ENCODE results near the gene NRK. TPM values are rescaled to one million over a fixed set of nuclear protein-coding genes. Genes with fewer than 3 reads are reported as not detected.
A peak's percentile ranks its signal among the peaks of the same experiment; 100 is the strongest.
"Not testable (repeated sequence)": the region's sequence is repeated elsewhere in the genome, so short reads cannot be mapped to it uniquely, and the experiment has no call there.

The NRK gene
- total RNA-seq, 1 experiment from 2014 or later = 3.1 TPM

- no peak for ATAC-seq
- Mint-ChIP-seq H3K4me1 (no peaks in the 10 kb centered on the region), H3K9me3 (no peaks in the 10 kb centered on the region), H3K27ac (no peak overlapping the region), H3K36me3 (no peaks in the 10 kb centered on the region), H3K27me3 (ENCODE audit: low read depth) (no peaks in the 10 kb centered on the region), H3K4me3 (no peak overlapping the region)
- ChIA-PET POLR2A (no interaction called here), CTCF (no interaction called here)
- DNase-seq (ENCODE audit: low spot score) = no peak
- TF ChIP-seq ELF4 (CRISPR knock-in tag; IDR thresholded peaks at IDR 0.05; ENCODE audit: low read depth) = no peak
- no peak for TF ChIP-seq GABPB1 (CRISPR knock-in tag; IDR thresholded peaks at IDR 0.05)
- no peak for TF ChIP-seq CDX4 (CRISPR knock-in tag; IDR thresholded peaks at IDR 0.05; ENCODE audit: borderline replicate concordance)
- no peak for TF ChIP-seq ETV6 (CRISPR knock-in tag; IDR thresholded peaks at IDR 0.05)
- no peak for TF ChIP-seq AFF4 (CRISPR knock-in tag; IDR thresholded peaks at IDR 0.05; ENCODE audit: borderline replicate concordance)
- no peak for TF ChIP-seq NR2C2 (CRISPR knock-in tag; IDR thresholded peaks at IDR 0.05)
- no peak for TF ChIP-seq AR (CRISPR knock-in tag; IDR thresholded peaks at IDR 0.05)
- no peak for TF ChIP-seq ZNF281 (CRISPR knock-in tag; IDR thresholded peaks at IDR 0.05)
- no peak for TF ChIP-seq STAT6 (CRISPR knock-in tag; conservative IDR thresholded peaks at IDR 0.05; ENCODE audit: low read depth)
- TF ChIP-seq JUN (CRISPR knock-in tag; IDR thresholded peaks at IDR 0.05) = no peak
- TF ChIP-seq JAZF1 (CRISPR knock-in tag; IDR thresholded peaks at IDR 0.05) = no peak
- TF ChIP-seq FOXK1 (CRISPR knock-in tag; IDR thresholded peaks at IDR 0.05) = no peak
- no peak for TF ChIP-seq TEAD4 (CRISPR knock-in tag; IDR thresholded peaks at IDR 0.05)
Observed at GRCh38 chrX:105781804-105782203, 40.5 kb upstream of the NRK start.

- POLR2A ChIA-PET; H3K36me3 Mint-ChIP-seq; H3K9me3 Mint-ChIP-seq; H3K4me1 Mint-ChIP-seq; CTCF ChIA-PET; H3K27me3 Mint-ChIP-seq (ENCODE audit: low read depth); DNase-seq (ENCODE audit: low spot score); ATAC-seq: not testable (repeated sequence)
- H3K27ac Mint-ChIP-seq = peak overlapping the region; percentile 76
- H3K4me3 Mint-ChIP-seq = peak overlapping the region; percentile 77
Observed at GRCh38 chrX:105796877-105797276, 25.5 kb upstream of the NRK start.

Measured in WTC11 (cell line).